ENCODE data around the gene HEXIM2.
"Not testable (repeated sequence)": the region's sequence is repeated elsewhere in the genome, so short reads cannot be mapped to it uniquely, and the experiment has no call there.

The HEXIM2 gene

DNA sequence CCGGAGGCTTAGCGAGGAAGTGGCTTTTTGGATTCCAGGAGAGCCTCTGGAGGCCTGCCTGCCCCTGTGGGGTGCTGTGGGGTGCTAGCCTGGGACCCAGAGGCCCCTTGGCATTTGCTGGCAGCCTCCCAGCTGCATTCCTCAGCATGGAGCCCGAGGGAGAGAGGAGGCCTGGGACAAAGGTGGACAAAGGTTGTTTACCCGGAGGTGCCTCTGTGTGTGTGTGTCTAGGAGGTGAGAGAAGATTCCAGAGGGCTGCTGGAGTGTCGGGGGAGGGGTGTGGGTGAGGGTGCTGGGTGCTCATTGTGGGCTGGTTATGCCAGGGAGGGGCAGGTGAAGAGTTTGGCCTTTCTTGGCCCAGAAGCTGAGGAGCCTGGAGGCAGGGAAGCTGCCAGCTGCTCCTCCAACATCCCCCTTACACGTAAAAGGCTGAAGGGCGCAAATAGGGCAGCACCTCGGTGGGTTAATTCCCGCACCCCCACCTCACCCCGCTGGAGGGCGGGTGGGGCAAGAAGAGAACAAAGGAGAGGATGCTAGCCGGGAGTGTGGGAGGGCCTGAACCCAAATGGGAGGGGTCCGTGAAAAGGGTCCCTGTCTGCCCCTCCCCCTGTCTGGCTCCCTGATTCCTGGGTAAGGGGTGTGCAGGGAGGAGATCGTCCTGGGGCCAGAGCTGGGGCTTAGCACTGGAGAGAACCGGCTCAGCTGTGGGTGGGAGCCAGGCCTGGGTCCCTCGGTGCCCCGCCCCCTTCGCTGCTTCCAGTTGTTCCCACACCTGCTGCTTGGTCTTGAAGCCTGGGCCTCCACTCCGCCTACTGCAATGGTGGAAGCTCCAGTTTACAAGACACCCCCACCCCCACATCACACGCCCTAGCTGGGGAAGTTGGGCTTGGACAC lies 9.9 kb downstream of the HEXIM2 start:
- peak; percentile 53 for DNase-seq

DNA sequence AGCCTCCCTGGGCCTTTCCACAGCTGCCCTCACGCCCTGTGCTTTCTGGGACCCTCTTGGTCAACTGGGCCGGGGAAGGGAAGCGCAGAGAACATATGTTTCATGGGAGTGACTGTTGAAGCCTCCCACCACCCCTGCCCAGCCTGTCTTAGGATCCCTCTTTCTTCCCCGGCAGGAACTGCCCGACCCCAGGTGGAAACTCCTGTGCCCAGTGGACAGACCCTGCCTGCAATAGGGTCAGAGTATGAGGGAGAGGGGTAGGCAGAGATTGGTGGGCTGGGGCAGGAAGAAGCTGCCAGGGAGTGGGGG lies 10.5 kb downstream of the HEXIM2 start:
- DNase-seq = no peak

DNA sequence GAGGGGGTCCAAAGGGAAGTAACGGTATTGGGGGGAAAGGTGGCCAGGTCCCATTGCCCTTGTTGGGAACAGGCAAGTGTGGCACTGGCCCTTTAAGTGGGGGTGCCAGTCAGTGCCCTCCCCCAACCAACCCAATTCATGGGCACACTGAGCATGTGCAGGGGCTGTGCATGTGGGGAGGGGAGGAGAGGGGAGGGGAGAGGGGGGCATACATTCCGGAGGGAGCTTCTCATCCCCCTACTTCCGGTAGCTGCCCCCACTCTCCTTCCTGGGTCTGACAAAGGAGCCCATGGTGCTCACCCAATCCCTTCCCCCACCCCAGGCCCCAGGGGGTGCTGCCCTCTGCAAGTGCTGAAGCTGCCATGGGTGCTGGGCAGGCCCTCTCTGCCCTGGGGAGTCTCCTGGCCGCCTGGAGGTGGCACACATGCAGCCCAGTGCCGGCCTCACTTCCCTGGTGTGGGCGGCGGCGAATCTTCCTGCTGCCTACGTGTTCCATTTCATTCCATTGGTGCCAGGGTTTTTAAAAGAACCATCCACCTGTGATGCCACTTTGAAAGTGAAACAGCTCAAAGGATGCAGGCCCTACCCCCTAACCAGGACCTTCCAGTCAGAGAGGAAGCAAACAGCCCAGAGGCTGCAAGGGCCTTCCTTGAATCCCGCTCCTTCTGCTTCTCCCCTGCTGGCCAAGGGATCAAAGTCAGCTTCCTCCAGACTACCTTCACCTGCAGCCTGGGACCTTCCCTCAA lies 11.0 kb downstream of the HEXIM2 start:
- peak; percentile 70 for DNase-seq

DNA sequence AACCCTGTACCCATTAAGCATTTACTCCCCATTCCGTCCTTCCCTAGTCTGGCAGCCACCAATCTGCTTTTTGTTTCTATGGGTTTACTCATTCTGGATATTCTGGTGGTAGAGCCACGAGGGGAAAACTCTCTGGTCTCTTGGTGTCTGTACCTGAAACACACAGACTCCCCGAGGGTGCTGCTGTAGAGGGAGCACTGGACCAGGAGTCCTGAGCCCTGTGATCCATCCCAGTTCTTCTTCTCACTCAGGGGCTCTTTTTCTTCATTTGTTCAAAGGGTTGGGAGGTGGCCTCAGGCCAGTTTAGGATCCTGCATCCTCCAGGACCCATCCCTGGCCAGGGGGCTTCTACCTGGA lies 14.1 kb downstream of the HEXIM2 start:
- no peak for DNase-seq

GRCh38 chr17:45177563-45177962 lies 15.9 kb downstream of the HEXIM2 start:
- DNase-seq = no peak

DNA sequence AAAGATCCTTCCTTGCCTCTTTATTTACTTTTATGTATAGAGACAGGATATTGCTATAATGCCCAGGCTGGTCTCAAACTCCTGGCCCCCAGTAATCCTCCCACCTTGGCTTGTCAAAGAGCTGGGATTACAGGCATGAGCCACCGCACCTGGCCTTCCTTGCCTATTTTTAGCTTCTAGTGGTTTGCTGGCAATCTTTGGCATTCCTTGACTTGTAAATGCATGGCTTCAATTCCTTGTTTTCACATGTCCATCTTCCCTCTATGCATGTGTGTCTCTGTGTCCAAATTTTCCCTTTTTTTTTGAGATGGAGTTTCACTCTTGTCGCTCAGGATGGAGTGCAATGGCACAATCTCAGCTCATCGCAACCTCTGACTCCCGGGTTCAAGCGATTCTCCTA lies 22.5 kb downstream of the HEXIM2 start:
- DNase-seq = no peak

DNA sequence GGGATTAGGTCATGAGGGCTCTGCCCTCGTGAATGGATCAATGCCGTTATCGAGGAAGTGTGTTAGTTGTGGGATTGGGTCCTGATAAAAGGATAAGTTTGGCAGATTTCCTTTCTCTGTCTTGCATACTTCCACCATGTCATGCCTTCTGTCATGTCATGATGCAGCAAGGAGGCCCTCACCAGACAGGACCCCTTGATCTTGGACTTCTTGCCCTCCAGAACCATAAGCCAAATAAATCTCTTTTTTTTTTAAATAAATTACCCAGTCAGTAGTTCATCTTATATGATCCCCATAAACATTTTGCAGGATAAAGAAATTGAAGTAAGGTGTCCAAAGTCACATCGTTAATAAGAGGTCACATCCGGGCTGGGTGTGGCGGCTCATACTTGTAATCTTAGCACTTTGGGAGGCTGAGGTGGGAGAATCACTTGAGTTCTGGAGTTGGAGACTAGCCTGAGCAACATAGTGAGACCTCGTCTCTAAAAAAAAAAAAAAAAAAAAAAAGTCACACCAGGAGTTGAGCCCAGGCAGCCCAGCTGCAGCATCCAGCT lies 25.2 kb downstream of the HEXIM2 start:
- no peak for DNase-seq

- DNase-seq = no peak
Observed at GRCh38 chr17:45189009-45189408, 27.3 kb downstream of the HEXIM2 start.

DNA sequence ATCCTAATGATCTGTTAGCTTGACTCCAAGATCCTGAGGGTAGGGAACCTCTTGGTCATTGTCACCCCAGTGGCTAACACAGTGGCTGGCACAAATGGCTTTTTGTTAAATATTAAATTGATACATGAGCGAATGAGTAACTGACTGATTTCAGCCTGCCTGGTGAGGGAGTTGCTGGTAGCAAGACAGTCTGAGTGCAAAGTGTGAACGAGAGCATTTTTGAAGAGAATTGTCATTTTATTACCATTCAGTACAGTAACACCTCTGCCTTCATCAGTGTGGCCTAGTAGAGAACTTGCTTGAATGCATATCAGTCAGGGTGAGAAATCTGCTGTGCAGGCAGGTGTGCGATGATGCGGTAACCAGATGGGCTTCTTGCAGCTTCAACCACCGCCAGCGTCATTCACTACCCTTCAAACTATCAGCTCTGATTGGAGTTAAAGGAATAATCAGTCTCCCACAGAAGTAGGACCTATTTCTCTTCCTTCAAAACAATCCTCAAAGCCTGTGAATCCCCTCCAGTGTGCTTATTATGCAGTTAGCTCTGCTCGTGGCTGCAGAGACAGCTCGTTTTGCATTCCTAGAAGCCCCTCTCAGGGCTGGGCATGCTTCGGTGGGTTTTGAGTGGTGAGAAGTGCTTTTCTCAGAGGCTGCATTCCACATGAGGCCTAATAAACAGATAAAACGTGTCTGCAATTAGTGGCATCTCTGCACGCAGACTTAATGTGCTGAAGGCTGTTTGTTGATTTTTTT lies 29.0 kb downstream of the HEXIM2 start:
- DNase-seq = no peak

DNA sequence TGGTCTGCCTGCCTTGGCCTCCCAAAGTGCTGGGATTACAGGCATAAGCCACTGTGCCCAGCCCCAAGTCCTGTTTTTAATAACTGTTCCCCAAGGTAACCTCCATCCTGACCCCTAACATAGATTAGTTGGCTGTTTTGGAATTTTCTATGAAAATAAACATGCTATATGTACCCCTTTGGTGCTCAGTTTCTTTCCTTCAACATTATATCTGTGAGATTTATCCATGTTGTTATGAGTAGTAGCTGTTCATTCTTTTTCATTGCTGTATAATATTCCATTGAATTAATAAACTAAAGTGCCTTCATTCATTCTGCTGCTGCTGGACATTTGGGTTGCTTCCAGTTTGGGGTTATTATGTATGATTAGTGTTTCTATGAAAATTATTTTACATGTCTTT lies 33.7 kb downstream of the HEXIM2 start:
- DNase-seq = no peak

DNA sequence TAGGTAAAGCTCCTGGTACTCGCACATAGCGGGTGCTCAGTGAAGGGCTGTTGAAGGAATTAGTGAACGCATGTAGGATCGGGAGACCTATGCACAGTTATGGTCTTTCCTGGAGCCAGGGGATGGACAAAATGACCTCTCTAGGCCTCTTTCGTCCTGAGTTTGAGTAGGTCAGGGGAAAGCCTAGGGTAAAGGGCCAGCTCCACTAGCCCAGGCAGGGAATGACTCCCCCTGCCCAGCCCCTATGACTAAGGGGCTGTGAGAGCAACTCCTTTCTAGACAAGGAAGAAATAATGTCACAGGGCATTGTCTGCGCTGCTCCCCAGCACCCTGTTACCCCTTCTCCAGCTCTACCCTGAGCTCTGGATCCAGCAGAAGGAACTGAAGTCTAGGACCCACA lies 35.4 kb downstream of the HEXIM2 start:
- no peak for DNase-seq

- DNase-seq = peak; percentile 60
Observed at GRCh38 chr17:45197555-45198334, 36.1 kb downstream of the HEXIM2 start.

DNA sequence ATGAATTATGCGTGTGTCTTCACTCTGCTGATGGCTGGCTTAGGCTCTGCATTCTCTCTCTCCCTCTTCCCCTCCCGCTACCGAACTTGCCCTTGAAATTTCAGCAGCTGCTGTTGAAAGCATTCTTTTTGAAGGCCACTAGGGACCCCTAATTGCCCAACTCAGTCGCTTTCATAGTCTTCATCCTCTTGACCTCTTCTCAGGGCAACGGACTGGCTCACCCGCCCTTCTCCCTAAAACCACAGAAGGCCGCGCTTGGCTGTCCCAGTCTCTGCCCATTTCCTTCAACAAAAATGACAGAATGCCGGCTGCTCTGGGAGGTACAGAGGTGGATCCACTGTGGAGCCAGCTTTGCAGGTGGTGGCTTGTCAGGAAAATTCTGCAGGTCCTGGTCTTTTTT lies 39.0 kb downstream of the HEXIM2 start:
- DNase-seq = no peak

DNA sequence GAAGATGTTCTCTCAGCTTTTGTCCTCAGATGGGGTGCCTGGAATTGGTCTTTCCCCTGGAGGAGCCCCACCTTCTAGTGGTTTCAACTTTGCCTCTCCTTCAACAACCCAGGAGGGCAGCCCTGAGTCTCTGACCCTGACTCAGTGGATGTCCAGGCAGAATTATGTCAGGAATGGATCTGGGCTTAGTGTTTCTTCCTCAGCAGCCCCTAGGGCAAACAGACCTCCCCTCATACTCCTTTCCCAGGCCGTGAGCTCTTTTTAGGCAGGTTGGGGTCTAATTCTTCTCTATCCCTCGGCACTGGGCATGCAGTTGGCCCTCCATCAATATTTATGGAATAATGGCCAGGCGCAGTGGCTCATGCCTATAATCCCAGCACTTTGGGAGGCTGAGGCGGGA lies 39.8 kb downstream of the HEXIM2 start:
- DNase-seq = no peak

- DNase-seq = not testable (repeated sequence)
Observed at GRCh38 chr17:45201880-45202279, 40.2 kb downstream of the HEXIM2 start.

GRCh38 chr17:45218895-45219661 lies 57.4 kb downstream of the HEXIM2 start:
- DNase-seq = peak; percentile 46
